IPS-20b (cell line): ENCODE data around the gene UBXN4.
"Not testable (repeated sequence)": the region's sequence is repeated elsewhere in the genome, so short reads cannot be mapped to it uniquely, and the experiment has no call there.

Source experiments
- H3K27ac ChIP-seq: one replicate; pipeline ENCODE4 v1.5.1; 2013; ENCODE audit warnings: low read length
- H3K27me3 ChIP-seq: 2 replicates; pipeline ENCODE4 v1.6.1; 2013; ENCODE audit warnings: mild to moderate bottlenecking, low read length, inconsistent platforms; ENCODE audit not compliant: insufficient read depth
- H3K36me3 ChIP-seq: 2 replicates; pipeline ENCODE4 v1.6.1; 2013; ENCODE audit warnings: low read depth, mild to moderate bottlenecking, inconsistent platforms, low read length, moderate library complexity; ENCODE audit not compliant: insufficient read depth
- H3K4me1 ChIP-seq: 2 replicates; pipeline ENCODE4 v1.6.1; 2013; ENCODE audit warnings: mild to moderate bottlenecking, control low read depth, inconsistent platforms, low read length, moderate library complexity; ENCODE audit not compliant: insufficient read depth
- H3K4me3 ChIP-seq: 2 replicates; pipeline ENCODE4 v1.5.1; 2013; ENCODE audit warnings: mild to moderate bottlenecking, low read length, inconsistent platforms
- H3K9ac ChIP-seq: 2 replicates; pipeline ENCODE4 v1.6.1; 2013; ENCODE audit warnings: low read depth, mild to moderate bottlenecking, inconsistent platforms, low read length, moderate library complexity
- H3K9me3 ChIP-seq: 2 replicates; pipeline ENCODE4 v1.6.1; 2013; ENCODE audit warnings: mild to moderate bottlenecking, low read depth, low read length, inconsistent platforms; ENCODE audit not compliant: insufficient read depth

UBXN4 gene

GRCh38 chr2:135795641-135796040, 54.0 kb downstream of the UBXN4 start:
- not testable (repeated sequence) for H3K9ac ChIP-seq, H3K36me3 ChIP-seq, H3K4me1 ChIP-seq, H3K27ac ChIP-seq, H3K27me3 ChIP-seq, H3K4me3 ChIP-seq
- peaks cover 15% of the 10 kb centered on the region for H3K9me3 ChIP-seq

GRCh38 chr2:135796606-135797005, 55.0 kb downstream of the UBXN4 start:
- Histone ChIP-seq H3K4me3 (no peak overlapping the region), H3K27ac (no peak overlapping the region), H3K36me3 (no peaks in the 10 kb centered on the region)

GRCh38 chr2:135797497-135798274, 56.0 kb downstream of the UBXN4 start:
- Histone ChIP-seq H3K4me3 (no peak overlapping the region), H3K9ac (no peak overlapping the region), H3K4me1 (no peaks in the 10 kb centered on the region), H3K27me3 (no peaks in the 10 kb centered on the region), H3K27ac (no peak overlapping the region), H3K36me3 (no peaks in the 10 kb centered on the region), H3K9me3 (peaks cover 23% of the 10 kb centered on the region)

More at GRCh38 chr2:135796606-135797005, 55.0 kb downstream of the UBXN4 start:
- Histone ChIP-seq H3K9me3 (peaks cover 20% of the 10 kb centered on the region), H3K27me3 (no peaks in the 10 kb centered on the region), H3K4me1 (no peaks in the 10 kb centered on the region), H3K9ac (no peak overlapping the region)

- Histone ChIP-seq H3K9me3 (peaks cover 23% of the 10 kb centered on the region), H3K9ac (no peak overlapping the region), H3K4me1 (no peaks in the 10 kb centered on the region), H3K36me3 (no peaks in the 10 kb centered on the region), H3K27me3 (no peaks in the 10 kb centered on the region), H3K27ac (no peak overlapping the region), H3K4me3 (no peak overlapping the region)
These were observed 56.6 kb downstream of the UBXN4 start for GRCh38 chr2:135798275-135798705.

GRCh38 chr2:135798762-135799161, 57.1 kb downstream of the UBXN4 start:
- Histone ChIP-seq H3K4me1 (no peaks in the 10 kb centered on the region), H3K27ac (no peak overlapping the region), H3K36me3 (no peaks in the 10 kb centered on the region), H3K4me3 (no peak overlapping the region), H3K9ac (no peak overlapping the region), H3K27me3 (no peaks in the 10 kb centered on the region), H3K9me3 (peaks cover 23% of the 10 kb centered on the region)

GRCh38 chr2:135799738-135800137, 58.1 kb downstream of the UBXN4 start:
- no peak overlapping the region for H3K4me3 ChIP-seq
- no peaks in the 10 kb centered on the region for H3K4me1 ChIP-seq
- H3K9me3 ChIP-seq: peaks cover 23% of the 10 kb centered on the region
- no peaks in the 10 kb centered on the region for H3K36me3 ChIP-seq
- H3K27ac ChIP-seq: no peak overlapping the region
- H3K27me3 ChIP-seq: no peaks in the 10 kb centered on the region
- H3K9ac ChIP-seq: no peak overlapping the region

GRCh38 chr2:135800513-135801460, 59.1 kb downstream of the UBXN4 start:
- no peak overlapping the region for H3K4me3 ChIP-seq
- no peak overlapping the region for H3K27ac ChIP-seq
- no peaks in the 10 kb centered on the region for H3K27me3 ChIP-seq
- H3K9me3 ChIP-seq: peaks cover 23% of the 10 kb centered on the region
- H3K9ac ChIP-seq: no peak overlapping the region
- H3K4me1 ChIP-seq: no peaks in the 10 kb centered on the region
- no peaks in the 10 kb centered on the region for H3K36me3 ChIP-seq

GRCh38 chr2:135802350-135802749, 60.7 kb downstream of the UBXN4 start:
- Histone ChIP-seq H3K9ac (no peak overlapping the region), H3K27ac (no peak overlapping the region), H3K36me3 (no peaks in the 10 kb centered on the region), H3K9me3 (peaks cover 23% of the 10 kb centered on the region), H3K27me3 (no peaks in the 10 kb centered on the region), H3K4me1 (no peaks in the 10 kb centered on the region), H3K4me3 (no peak overlapping the region)

GRCh38 chr2:135803278-135803677, 61.6 kb downstream of the UBXN4 start:
- Histone ChIP-seq H3K4me1 (no peaks in the 10 kb centered on the region), H3K36me3 (no peaks in the 10 kb centered on the region), H3K27ac (no peak overlapping the region), H3K27me3 (no peaks in the 10 kb centered on the region), H3K9ac (no peak overlapping the region), H3K9me3 (peaks cover 23% of the 10 kb centered on the region), H3K4me3 (no peak overlapping the region)

GRCh38 chr2:135807874-135808273, 66.2 kb downstream of the UBXN4 start:
- H3K27me3 ChIP-seq, H3K4me1 ChIP-seq, H3K27ac ChIP-seq, H3K9ac ChIP-seq, H3K4me3 ChIP-seq, H3K9me3 ChIP-seq, H3K36me3 ChIP-seq: not testable (repeated sequence)

GRCh38 chr2:135812907-135813511, 71.4 kb downstream of the UBXN4 start:
- Histone ChIP-seq H3K27ac (no peak overlapping the region), H3K27me3 (no peaks in the 10 kb centered on the region), H3K9ac (no peak overlapping the region), H3K9me3 (no peaks in the 10 kb centered on the region), H3K36me3 (no peaks in the 10 kb centered on the region), H3K4me3 (no peak overlapping the region), H3K4me1 (no peaks in the 10 kb centered on the region)
